IPS DF 6.9 (cell line): ENCODE results near the gene DLG4.

Experiments used
- DNase-seq: peaks from one replicate; pipeline ENCODE4 v3.0.0-alpha.2; 2013; ENCODE audit warnings: low read depth, low spot score
- H3K27ac ChIP-seq: one replicate; pipeline ENCODE4 v1.5.1; 2013; ENCODE audit warnings: low read length, control low read depth
- H3K27me3 ChIP-seq: 2 replicates; pipeline ENCODE4 v1.6.1; 2013; ENCODE audit warnings: mild to moderate bottlenecking, low read length; ENCODE audit not compliant: control insufficient read depth, insufficient read depth
- H3K36me3 ChIP-seq: 2 replicates; pipeline ENCODE4 v1.6.1; 2013; ENCODE audit warnings: low read length; ENCODE audit not compliant: control insufficient read depth, insufficient read depth
- H3K4me1 ChIP-seq: 2 replicates; pipeline ENCODE4 v1.6.1; 2013; ENCODE audit warnings: low read length; ENCODE audit not compliant: control insufficient read depth, insufficient read depth
- H3K4me3 ChIP-seq: 2 replicates; pipeline ENCODE4 v1.5.1; 2013; ENCODE audit warnings: mild to moderate bottlenecking, low read length
- H3K9me3 ChIP-seq: 2 replicates; pipeline ENCODE4 v1.6.1; 2013; ENCODE audit warnings: low read length, inconsistent platforms; ENCODE audit not compliant: control insufficient read depth, insufficient read depth
- WGBS: extraction: QIAGEN DNeasy Blood & Tissue Kit; methylation state at CpG from one replicate; pipeline ENCODE4 v1.1.7; 2013; ENCODE audit warnings: mixed read lengths, missing lambda C conversion rate; ENCODE audit not compliant: insufficient read length, insufficient coverage; 5-methylcytosine and 5-hydroxymethylcytosine counted together

Gene DLG4

GRCh38 chr17:7258731-7259554 is 39.3 kb upstream of the DLG4 start:
- H3K4me1 ChIP-seq, result peaks cover 2% of the 10 kb centered on the region
- DNase-seq, result no peak
- no peaks in the 10 kb centered on the region for H3K27me3 ChIP-seq
- H3K9me3 ChIP-seq, result no peaks in the 10 kb centered on the region
- no CpG with 5 or more reads among the region's 7 CpGs for WGBS
- no peak overlapping the region for H3K27ac ChIP-seq
- H3K36me3 ChIP-seq, result peaks cover 14% of the 10 kb centered on the region; the same call in 1 of the 2 replicates
- H3K4me3 ChIP-seq, result no peak overlapping the region

- no peak for DNase-seq
- H3K27me3 ChIP-seq, result no peaks in the 10 kb centered on the region
- peaks cover 14% of the 10 kb centered on the region; the same call in 1 of the 2 replicates for H3K36me3 ChIP-seq
- H3K9me3 ChIP-seq, result no peaks in the 10 kb centered on the region
- H3K4me1 ChIP-seq, result no peaks in the 10 kb centered on the region; the same call in 1 of the 2 replicates
- no peak overlapping the region for H3K27ac ChIP-seq
- WGBS, result no CpG with 5 or more reads among the region's 8 CpGs
- no peak overlapping the region for H3K4me3 ChIP-seq
Measured at GRCh38 chr17:7256766-7257456, 37.3 kb upstream of the DLG4 start.

GRCh38 chr17:7254511-7254910 is 34.9 kb upstream of the DLG4 start:
- no peaks in the 10 kb centered on the region for H3K27me3 ChIP-seq
- no CpG with 5 or more reads among the region's 4 CpGs for WGBS
- peaks cover 14% of the 10 kb centered on the region; the same call in 1 of the 2 replicates for H3K36me3 ChIP-seq
- H3K4me1 ChIP-seq, result no peaks in the 10 kb centered on the region
- H3K4me3 ChIP-seq, result no peak overlapping the region
- H3K27ac ChIP-seq, result no peak overlapping the region
- DNase-seq, result no peak
- no peaks in the 10 kb centered on the region for H3K9me3 ChIP-seq

- peaks cover 7% of the 10 kb centered on the region; the same call in 1 of the 2 replicates for H3K36me3 ChIP-seq
- H3K27ac ChIP-seq, result no peak overlapping the region
- peak overlapping the region; percentile 87; the same call in 1 of the 2 replicates for H3K4me3 ChIP-seq
Measured at GRCh38 chr17:7253082-7253481, 33.4 kb upstream of the DLG4 start.

GRCh38 chr17:7252176-7253043 is 32.8 kb upstream of the DLG4 start, which contains the start of gene ELP5:
TSS of gene ELP5 (plus strand) at chr17:7252215. CDS start at chr17:7252551, 336 bp downstream.
- no peak for DNase-seq
- Histone ChIP-seq H3K9me3 (no peaks in the 10 kb centered on the region), H3K27ac (no peak within 1 kb of the TSS), H3K4me3 (peak within 1 kb of the TSS; percentile 87), H3K36me3 (peaks cover 7% of the 10 kb centered on the region; the same call in 1 of the 2 replicates), H3K4me1 (no peaks in the 10 kb centered on the region), H3K27me3 (no peaks in the 10 kb centered on the region)
- no CpG with 5 or more reads among the region's 55 CpGs for WGBS

More at GRCh38 chr17:7253082-7253481, 33.4 kb upstream of the DLG4 start:
- DNase-seq, result no peak
- Histone ChIP-seq H3K4me1 (no peaks in the 10 kb centered on the region), H3K9me3 (no peaks in the 10 kb centered on the region), H3K27me3 (no peaks in the 10 kb centered on the region)
- WGBS, result no CpG with 5 or more reads among the region's 5 CpGs

GRCh38 chr17:7251661-7252175 is 32.1 kb upstream of the DLG4 start, which contains the start of gene CTDNEP1:
TSS of gene CTDNEP1 (minus strand) at chr17:7251734. CDS start at chr17:7251296, 438 bp downstream.
- peak; percentile 95 for DNase-seq
- Histone ChIP-seq H3K36me3 (peaks cover 7% of the 10 kb centered on the region; the same call in 1 of the 2 replicates), H3K27me3 (no peaks in the 10 kb centered on the region), H3K27ac (no peak within 1 kb of the TSS), H3K4me1 (no peaks in the 10 kb centered on the region), H3K9me3 (no peaks in the 10 kb centered on the region), H3K4me3 (peak within 1 kb of the TSS; percentile 87)
- no CpG with 5 or more reads among the region's 41 CpGs for WGBS

GRCh38 chr17:7250695-7251627 is 31.3 kb upstream of the DLG4 start:
- WGBS, result no CpG with 5 or more reads among the region's 55 CpGs
- no peak for DNase-seq
- Histone ChIP-seq H3K4me1 (no peaks in the 10 kb centered on the region), H3K27me3 (no peaks in the 10 kb centered on the region), H3K27ac (no peak overlapping the region), H3K9me3 (no peaks in the 10 kb centered on the region), H3K36me3 (peaks cover 3% of the 10 kb centered on the region; the same call in 1 of the 2 replicates), H3K4me3 (peak overlapping the region; percentile 87)

- WGBS, result no CpG with 5 or more reads among the region's 7 CpGs
- no peak overlapping the region for H3K27ac ChIP-seq
- DNase-seq, result no peak
- H3K36me3 ChIP-seq, result peaks cover 3% of the 10 kb centered on the region; the same call in 1 of the 2 replicates
- no peaks in the 10 kb centered on the region for H3K27me3 ChIP-seq
- H3K4me1 ChIP-seq, result no peaks in the 10 kb centered on the region
- H3K4me3 ChIP-seq, result no peak overlapping the region
- H3K9me3 ChIP-seq, result no peaks in the 10 kb centered on the region
Measured at GRCh38 chr17:7249830-7250229, 30.2 kb upstream of the DLG4 start.

GRCh38 chr17:7249214-7249613 is 29.6 kb upstream of the DLG4 start:
- no CpG with 5 or more reads among the region's 6 CpGs for WGBS
- Histone ChIP-seq H3K27me3 (no peaks in the 10 kb centered on the region), H3K9me3 (no peaks in the 10 kb centered on the region), H3K27ac (no peak overlapping the region), H3K4me3 (no peak overlapping the region), H3K36me3 (no peaks in the 10 kb centered on the region; the same call in 1 of the 2 replicates), H3K4me1 (no peaks in the 10 kb centered on the region)
- DNase-seq, result no peak
